Measurements from ENCODE around the gene ZNF276.
"Not testable (repeated sequence)": the region's sequence is repeated elsewhere in the genome, so short reads cannot be mapped to it uniquely, and the experiment has no call there.

ZNF276 gene

GRCh38 chr16:89738538-89739317 is 17.4 kb downstream of the ZNF276 start:
- DNase-seq (ENCODE audit: low read depth), result no peak

GRCh38 chr16:89739383-89739782 is 18.0 kb downstream of the ZNF276 start:
- no peak for DNase-seq (ENCODE audit: low read depth)

GRCh38 chr16:89741342-89742014 is 20.1 kb downstream of the ZNF276 start:
- DNase-seq (ENCODE audit: low read depth), result no peak

- DNase-seq (ENCODE audit: low read depth), result no peak
Observed at GRCh38 chr16:89742948-89743347, 21.6 kb downstream of the ZNF276 start.

- DNase-seq (ENCODE audit: low read depth), result no peak
Observed at GRCh38 chr16:89744813-89745212, 23.5 kb downstream of the ZNF276 start.

- no peak for DNase-seq (ENCODE audit: low read depth)
Observed at GRCh38 chr16:89746043-89746442, 24.7 kb downstream of the ZNF276 start.

- DNase-seq (ENCODE audit: low read depth), result no peak
Observed at GRCh38 chr16:89748076-89748475, 26.7 kb downstream of the ZNF276 start.

- DNase-seq (ENCODE audit: low read depth), result no peak
Observed at GRCh38 chr16:89748921-89749320, 27.6 kb downstream of the ZNF276 start.

- no peak for DNase-seq (ENCODE audit: low read depth)
Observed at GRCh38 chr16:89749637-89750036, 28.3 kb downstream of the ZNF276 start.

- no peak for DNase-seq (ENCODE audit: low read depth)
Observed at GRCh38 chr16:89759746-89760340, 38.5 kb downstream of the ZNF276 start.

- DNase-seq (ENCODE audit: low read depth), result no peak
Observed at GRCh38 chr16:89761304-89761922, 40.1 kb downstream of the ZNF276 start.

- DNase-seq (ENCODE audit: low read depth), result no peak
Observed at GRCh38 chr16:89764711-89765201, 43.4 kb downstream of the ZNF276 start.

- DNase-seq (ENCODE audit: low read depth), result no peak
Observed at GRCh38 chr16:89765292-89765830, 44.0 kb downstream of the ZNF276 start.

GRCh38 chr16:89770367-89770766 is 49.0 kb downstream of the ZNF276 start:
- DNase-seq (ENCODE audit: low read depth), result no peak

GRCh38 chr16:89775223-89775622 is 53.9 kb downstream of the ZNF276 start:
- DNase-seq (ENCODE audit: low read depth), result no peak

GRCh38 chr16:89778211-89778610 is 56.9 kb downstream of the ZNF276 start:
- not testable (repeated sequence) for DNase-seq (ENCODE audit: low read depth)

- DNase-seq (ENCODE audit: low read depth), result no peak
Observed at GRCh38 chr16:89779231-89779908, 58.0 kb downstream of the ZNF276 start.

- DNase-seq (ENCODE audit: low read depth), result no peak
Observed at GRCh38 chr16:89779909-89780305, 58.6 kb downstream of the ZNF276 start.

GRCh38 chr16:89782489-89782888 is 61.2 kb downstream of the ZNF276 start:
- DNase-seq (ENCODE audit: low read depth), result no peak

GRCh38 chr16:89783952-89784351 is 62.6 kb downstream of the ZNF276 start:
- not testable (repeated sequence) for DNase-seq (ENCODE audit: low read depth)

- no peak for DNase-seq (ENCODE audit: low read depth)
Observed at GRCh38 chr16:89784406-89784805, 63.1 kb downstream of the ZNF276 start.
